RWPE1 (cell line): Measurements from ENCODE around the gene PTPRCAP.

Experiments used
- CTCF ChIA-PET: fragments of 350-600 bp; sonication (Branson Sonifier 250); formaldehyde crosslinking; extraction: SDS; loops from one replicate; lab custom pipeline; 2021; lab: Yijun Ruan, JAX
- POLR2A ChIA-PET: fragments of 400-600 bp; formaldehyde crosslinking; extraction: SDS; loops from one replicate; lab custom pipeline; 2020; ENCODE audit warnings: antibody characterized with exemption; ENCODE audit not compliant: low non-redundant PET; lab: Yijun Ruan, JAX
- DNase-seq: peaks from one replicate; pipeline ENCODE4 v3.0.0; 2012; ENCODE audit warnings: low spot score
- H3K27ac ChIP-seq: fragments of 450-650 bp; 2 replicates; pipeline ENCODE4 v1.5.1; 2017
- TF ChIP-seq, protein P1 (sequence below): fragments of 450-650 bp; conservative IDR thresholded peaks from 2 replicates; pipeline ENCODE4 v1.5.1; 2017; ENCODE audit warnings: low read depth, mild to moderate bottlenecking

PTPRCAP gene

GRCh38 chr11:67410369-67410831 lies 27.1 kb downstream of the PTPRCAP start:
- ChIA-PET CTCF (no interaction called here), POLR2A (no interaction called here)
- TF ChIP-seq, protein P1, sequence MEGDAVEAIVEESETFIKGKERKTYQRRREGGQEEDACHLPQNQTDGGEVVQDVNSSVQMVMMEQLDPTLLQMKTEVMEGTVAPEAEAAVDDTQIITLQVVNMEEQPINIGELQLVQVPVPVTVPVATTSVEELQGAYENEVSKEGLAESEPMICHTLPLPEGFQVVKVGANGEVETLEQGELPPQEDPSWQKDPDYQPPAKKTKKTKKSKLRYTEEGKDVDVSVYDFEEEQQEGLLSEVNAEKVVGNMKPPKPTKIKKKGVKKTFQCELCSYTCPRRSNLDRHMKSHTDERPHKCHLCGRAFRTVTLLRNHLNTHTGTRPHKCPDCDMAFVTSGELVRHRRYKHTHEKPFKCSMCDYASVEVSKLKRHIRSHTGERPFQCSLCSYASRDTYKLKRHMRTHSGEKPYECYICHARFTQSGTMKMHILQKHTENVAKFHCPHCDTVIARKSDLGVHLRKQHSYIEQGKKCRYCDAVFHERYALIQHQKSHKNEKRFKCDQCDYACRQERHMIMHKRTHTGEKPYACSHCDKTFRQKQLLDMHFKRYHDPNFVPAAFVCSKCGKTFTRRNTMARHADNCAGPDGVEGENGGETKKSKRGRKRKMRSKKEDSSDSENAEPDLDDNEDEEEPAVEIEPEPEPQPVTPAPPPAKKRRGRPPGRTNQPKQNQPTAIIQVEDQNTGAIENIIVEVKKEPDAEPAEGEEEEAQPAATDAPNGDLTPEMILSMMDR, result no peak
- no peak for DNase-seq
- no peak overlapping the region for H3K27ac ChIP-seq

GRCh38 chr11:67409781-67410368 lies 27.6 kb downstream of the PTPRCAP start:
- ChIA-PET CTCF (no interaction called here), POLR2A (no interaction called here)
- TF ChIP-seq, protein P1, result no peak
- DNase-seq, result no peak
- H3K27ac ChIP-seq, result no peak overlapping the region

DNA sequence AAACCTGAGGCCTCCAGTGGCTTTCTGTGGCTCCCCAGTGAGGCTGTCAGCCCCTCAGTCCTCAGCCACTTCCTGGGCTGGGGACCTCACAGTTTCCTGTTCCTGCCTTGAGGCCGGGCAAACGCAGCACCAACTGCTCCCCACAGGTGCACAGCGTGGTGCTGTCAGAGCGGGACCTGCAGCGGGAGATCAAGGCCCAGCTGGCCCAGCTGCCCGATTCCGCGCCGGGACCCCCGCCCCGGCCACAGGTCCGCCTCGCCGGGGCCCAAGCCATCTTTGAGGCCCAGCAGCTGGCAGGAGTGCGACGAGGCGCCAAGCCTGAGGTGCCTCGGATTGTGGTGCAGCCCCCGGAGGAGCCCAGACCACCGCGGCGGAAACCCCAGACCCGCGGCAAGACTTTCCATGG lies 28.2 kb downstream of the PTPRCAP start:
- TF ChIP-seq, protein P1, result no peak
- H3K27ac ChIP-seq, result no peak overlapping the region
- ChIA-PET POLR2A (no interaction called here), CTCF (no interaction called here)
- no peak for DNase-seq

DNA sequence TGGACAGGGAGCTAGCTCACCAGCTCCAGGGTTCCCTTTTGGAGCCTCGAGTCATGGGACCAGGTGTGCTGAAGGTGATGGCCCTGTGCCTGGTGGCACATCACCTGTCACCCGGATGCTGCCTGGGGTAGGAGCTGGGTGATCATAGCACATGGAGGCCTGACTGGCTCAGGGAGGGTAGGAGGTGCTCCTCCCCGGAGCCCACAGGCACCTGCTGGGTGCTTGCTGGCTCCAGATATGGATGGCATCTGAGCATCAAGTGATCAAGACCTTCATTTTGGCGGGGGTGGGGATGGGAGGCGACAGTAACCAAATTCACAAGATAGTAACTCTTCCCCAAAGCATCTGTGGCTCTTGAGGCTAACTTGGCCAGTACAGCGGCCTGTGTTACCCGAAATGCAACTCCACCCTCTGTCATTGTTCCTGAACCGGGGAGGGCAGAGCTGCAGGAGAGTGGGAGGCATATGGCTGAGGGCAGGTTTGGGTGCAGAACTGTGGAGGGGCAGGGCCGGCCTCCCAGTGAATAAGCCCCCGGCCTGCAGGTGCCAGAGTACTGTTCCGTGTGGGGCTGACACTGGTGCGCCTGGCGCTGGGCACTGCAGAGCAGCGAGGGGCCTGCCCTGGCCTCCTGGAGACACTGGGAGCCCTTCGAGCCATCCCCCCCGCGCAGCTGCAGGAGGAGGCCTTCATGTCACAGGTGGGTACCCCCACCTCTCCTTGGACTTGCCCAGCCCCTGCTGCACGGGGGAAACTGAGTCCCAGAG lies 28.9 kb downstream of the PTPRCAP start:
- POLR2A ChIA-PET, result no interaction called here
- H3K27ac ChIP-seq, result no peak overlapping the region
- TF ChIP-seq, protein P1, result no peak
- CTCF ChIA-PET, result no interaction called here
- DNase-seq, result no peak

DNA sequence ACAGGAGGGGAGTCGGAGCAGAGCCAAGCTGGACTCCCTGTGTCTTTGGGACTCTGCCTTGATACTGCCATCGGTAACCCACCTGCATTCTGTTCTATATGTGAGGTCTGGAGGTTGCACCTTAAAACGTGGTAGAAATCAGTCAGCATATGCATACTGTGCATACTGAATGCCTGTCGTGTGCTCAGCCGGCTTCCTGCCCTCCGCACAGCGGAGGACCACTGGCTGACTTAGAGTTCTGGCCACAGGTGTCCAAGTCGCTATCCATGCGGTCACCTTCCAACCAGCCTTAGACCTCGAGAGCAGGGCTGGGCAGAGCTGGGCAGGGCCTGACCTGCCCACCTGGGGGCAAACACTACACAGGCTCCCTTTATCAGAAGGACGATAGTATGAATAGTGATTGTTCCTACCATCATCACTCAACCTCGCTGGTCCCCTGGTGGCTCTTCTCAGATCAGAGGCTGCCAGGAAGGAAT lies 29.8 kb downstream of the PTPRCAP start:
- ChIA-PET CTCF (no interaction called here), POLR2A (no interaction called here)
- H3K27ac ChIP-seq, result no peak overlapping the region
- DNase-seq, result no peak
- TF ChIP-seq, protein P1, result no peak

DNA sequence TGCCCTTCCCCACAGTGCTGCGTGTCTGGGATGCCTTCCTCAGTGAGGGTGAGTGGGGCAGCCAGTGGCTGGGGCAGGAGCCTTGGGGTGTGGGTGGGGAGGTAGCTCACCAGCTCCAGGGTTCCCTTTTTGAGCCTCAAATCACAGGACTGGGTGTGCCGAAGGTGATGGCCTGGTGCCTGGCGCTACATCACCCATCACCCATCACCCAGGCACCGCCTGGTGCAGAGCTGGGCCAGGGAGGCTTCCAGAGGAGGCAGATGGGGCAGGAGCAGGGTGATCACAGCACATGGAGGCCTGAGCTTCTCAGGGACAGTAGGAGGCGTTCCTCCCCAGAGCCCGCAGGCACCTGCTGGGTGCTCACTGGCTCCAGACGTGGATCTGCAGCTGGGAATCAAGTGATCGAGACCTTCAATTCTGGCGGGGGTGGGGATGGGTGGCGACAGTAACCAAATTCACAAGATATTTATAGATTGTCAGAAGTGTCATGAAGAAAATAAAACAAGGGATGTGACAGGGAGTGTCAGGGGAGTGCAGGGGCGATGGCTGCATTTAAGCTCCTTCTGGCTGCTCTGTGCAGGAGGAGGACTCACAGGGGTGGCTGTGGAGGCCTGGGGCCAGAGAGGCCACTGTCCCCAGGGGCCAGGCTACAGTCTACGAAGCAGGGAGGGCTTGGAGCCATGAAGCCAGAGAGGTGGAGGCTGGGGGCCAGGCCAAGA lies 30.4 kb downstream of the PTPRCAP start:
- 0 out of 2 replicates have a peak overlapping the region, but pooled peaks have one; percentile 2 for H3K27ac ChIP-seq
- ChIA-PET POLR2A (interaction anchor here (0.6 kb wide), 1 partner anchor 174 kb away, joined by 7 read pairs; no protein-coding TSS in a partner anchor), CTCF (interaction anchor here (0.7 kb wide), 1 partner anchor 45 kb away, joined by 3 read pairs; no protein-coding TSS in a partner anchor)
- TF ChIP-seq, protein P1, result no peak
- no peak for DNase-seq
